GM19099 (cell line): ENCODE results near the gene SHB.

Experiments
- POLR2A ChIP-seq: IDR thresholded peaks from 3 replicates; pipeline ENCODE4 v1.6.1; 2011; ENCODE audit warnings: low read depth; ENCODE audit not compliant: insufficient read length; ENCODE audit errors: extremely low read depth

SHB gene

GRCh38 chr9:37923118-37923795, 145.8 kb downstream of the SHB start:
- no peak for TF ChIP-seq POLR2A

GRCh38 chr9:37922363-37923117, 146.5 kb downstream of the SHB start:
- no peak for TF ChIP-seq POLR2A

GRCh38 chr9:37921546-37922300, 147.3 kb downstream of the SHB start:
- TF ChIP-seq POLR2A, result no peak

GRCh38 chr9:37921168-37921510, 147.9 kb downstream of the SHB start:
- no peak for TF ChIP-seq POLR2A

DNA sequence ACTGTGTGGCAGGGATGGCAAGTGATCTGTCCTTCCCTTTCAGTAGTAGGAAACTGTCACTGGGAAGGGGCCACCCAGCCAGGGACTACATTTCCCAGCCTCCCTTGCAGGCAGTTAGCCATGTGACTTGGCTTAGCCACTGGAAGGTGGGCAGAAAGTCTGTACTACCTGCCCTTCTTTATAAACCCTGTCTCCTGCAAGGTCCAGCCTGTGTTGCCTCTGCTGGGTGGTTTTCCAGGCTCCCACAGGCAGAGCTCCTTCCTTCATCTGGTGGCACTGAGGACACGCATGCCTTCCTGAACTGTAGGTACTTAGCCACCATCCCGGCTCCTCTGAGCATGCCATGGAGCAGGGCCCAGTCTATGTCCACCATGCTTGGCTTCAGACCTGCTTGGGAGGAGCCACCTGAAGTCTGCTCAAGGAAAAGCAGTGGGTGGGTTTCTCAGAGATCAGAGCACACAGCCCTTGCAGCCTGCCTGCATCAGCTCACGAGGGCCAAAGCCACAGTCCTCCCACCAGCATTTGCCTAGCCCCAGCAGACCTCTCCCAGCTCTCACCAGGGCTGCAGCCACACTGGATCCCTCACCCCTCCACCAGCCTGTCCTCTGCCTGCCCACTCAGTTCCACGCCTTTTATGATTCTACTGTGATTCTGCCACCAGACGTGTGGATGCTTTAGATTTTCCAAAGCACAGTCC, 148.4 kb downstream of the SHB start:
- no peak for TF ChIP-seq POLR2A

- TF ChIP-seq POLR2A, result no peak
Measured at GRCh38 chr9:37919956-37920335, 149.1 kb downstream of the SHB start.

GRCh38 chr9:37919246-37919955, 149.6 kb downstream of the SHB start:
- TF ChIP-seq POLR2A, result no peak

GRCh38 chr9:37918665-37919170, 150.3 kb downstream of the SHB start:
- TF ChIP-seq POLR2A, result no peak

DNA sequence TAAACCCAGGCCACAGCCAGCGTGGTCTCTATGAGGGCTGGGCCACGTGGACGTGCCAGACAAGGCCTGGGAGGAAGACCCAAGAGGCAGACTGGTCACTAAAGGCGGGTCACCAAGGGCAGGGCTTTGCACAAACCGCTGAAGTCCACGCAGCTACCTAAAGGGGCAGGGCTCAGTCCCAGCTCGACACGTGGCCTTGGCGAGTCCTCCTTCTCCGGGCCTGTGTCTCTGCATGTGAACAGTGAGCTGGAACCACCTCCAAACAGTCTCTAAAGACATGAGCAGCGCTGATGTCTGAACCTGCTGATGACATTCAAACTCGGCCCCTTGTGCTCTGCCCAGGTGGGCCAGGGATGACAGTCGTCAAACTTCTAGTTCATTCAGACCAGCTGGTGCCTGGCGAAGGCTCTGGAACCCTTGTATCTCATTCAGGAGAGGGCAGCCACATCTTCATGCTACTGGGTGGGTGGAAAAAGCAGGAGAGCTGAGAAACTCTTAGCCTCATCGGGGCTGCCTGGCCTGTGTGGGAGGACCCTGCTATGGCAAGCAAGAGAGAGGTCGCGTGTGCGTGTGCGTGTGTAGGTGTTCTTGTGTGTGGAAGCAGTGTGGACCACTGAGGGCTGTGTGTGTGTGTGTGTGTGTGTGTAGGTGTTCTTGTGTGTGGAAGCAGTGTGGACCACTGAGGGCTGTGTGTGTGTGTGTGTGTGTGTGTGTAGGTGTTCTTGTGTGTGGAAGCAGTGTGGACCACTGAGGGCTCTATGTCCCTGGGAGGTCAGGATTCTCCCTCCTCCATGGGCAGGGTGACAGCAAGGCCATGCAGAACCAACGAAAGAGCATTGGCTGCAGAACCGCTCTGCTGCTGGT, 151.0 kb downstream of the SHB start:
- TF ChIP-seq POLR2A, result no peak

- no peak for TF ChIP-seq POLR2A
Measured at GRCh38 chr9:37917313-37917731, 151.7 kb downstream of the SHB start.

DNA sequence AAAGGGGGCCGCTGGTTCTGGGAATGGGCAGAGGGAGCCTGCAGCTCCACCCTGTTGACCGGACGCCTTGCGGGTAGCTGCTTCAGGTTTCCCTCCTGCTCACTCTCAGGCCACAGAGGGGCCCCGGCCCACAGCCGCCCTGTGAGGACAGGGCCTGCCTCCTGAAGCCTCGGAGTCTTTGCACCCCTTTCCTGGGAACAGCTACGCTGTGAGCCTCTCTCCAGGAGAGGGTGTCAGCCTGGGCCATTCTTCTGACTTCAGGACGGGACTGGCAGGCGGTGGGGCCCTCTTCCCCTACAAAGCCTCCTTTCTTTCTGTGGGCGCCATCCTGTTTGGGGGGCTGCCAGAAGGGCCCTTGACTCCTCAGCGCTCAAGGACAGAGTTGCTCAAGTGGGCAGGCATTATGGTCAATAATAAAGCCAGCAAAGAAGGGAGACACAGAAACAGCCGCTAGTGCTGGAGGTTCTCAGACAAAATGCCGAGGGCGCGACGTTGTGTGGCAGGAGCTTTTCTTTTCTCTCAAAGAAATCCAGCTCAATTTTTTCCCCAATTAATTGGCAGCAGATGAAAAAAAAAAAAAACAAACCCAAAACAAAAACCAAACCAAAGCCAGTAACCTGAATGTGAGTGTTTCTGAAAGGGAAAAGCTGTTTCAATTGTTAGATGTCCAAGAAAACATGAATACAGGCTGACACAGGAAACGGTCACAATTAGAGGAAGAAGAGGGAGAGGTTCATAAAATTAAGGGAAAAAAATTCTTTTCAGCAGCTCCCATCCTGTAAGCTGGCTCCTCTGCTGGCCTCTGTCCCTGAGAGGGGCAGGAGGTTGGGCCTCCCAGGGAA, 152.3 kb downstream of the SHB start:
- TF ChIP-seq POLR2A, result no peak

DNA sequence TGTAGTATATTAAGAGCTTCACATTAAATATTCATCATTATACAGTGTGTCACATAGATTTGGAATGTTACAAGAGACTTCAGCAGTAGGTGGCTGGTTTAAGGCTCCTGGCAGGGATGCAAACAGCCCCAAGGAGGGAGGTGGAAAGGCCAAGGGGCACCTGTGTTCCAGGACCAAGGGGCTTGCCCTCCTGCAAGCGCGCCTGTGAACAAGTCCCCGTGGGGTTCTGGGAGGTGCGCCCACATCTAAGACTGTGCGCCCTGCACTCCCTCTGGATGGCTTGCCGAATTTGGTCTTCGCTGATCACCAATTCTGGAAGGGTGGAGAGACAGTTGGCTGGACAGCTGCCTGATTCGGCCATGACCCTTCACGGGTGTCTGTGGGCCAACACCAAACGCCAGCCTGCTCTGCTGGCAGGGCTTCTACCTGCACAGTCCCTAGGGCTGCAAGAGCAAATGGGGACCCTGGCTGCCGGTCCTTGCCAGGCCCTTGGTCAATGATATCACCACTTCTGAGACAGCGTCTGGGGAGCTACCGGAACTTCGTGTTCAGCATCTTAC, 153.0 kb downstream of the SHB start:
- TF ChIP-seq POLR2A, result no peak

DNA sequence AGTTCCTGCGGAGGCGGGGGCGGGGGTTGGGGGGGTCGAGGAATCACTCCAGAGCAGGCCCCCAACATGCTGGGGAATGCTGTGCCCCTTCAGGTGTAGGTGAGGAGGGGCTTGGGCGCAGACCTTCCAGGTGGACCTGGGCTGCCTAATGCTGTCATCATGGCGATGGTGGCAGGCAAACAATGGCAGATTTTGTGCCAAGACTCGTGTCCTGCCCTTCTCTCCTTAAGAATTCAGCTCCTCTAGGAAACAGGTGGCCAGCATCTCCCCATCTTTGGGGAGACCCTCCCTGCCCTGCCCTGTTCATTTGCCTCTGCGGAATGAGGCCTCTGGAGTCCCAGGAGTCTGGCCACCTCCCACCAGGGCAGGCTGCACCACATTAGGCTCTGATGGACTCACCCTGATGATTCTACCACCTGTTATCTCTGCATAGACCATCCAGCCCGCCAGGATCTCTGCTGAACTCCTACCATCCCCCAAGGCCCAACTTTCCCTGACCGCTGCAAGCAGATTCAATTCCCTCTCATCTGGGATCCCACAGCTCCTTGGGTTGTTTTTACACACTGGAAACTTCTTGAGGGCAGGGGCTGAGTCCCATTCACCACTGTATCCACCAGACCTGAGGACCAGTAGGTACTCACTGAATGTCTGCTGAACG, 154.2 kb downstream of the SHB start:
- TF ChIP-seq POLR2A, result no peak
